Renal pelvis (tissue), 12 donors: Measurements from ENCODE around the gene VTI1A. TPM values are rescaled to one million over a fixed set of nuclear protein-coding genes. Genes with fewer than 3 reads are reported as not detected.
"Not testable (repeated sequence)": the region's sequence is repeated elsewhere in the genome, so short reads cannot be mapped to it uniquely, and the experiment has no call there.

Experiments used
- DNase-seq: peaks from one replicate; pipeline ENCODE4 v3.0.0-alpha.2; 2013
- long read RNA-seq, 16 experiments: transcript quantifications; one replicate each; lab custom pipeline, GENCODE V29; 2026
- polyA plus RNA-seq, 3 donors: library from polyadenylated mRNA; unstranded; fragments of 120-200 nt; gene quantifications; one replicate each; pipeline ENCODE4 v1.2.1, GENCODE V29; 2013; ENCODE audit not compliant: insufficient read length in 3 of 3

The VTI1A gene
- polyA plus RNA-seq, result 10 to 100 TPM; 18.9 to 22.0 (median 20.3) TPM
- long read RNA-seq, donor 1, full-length matches to known transcripts, result 3 of 3 reads
- long read RNA-seq, donor 1, partial matches to known transcripts, result 0 of 3 reads
- long read RNA-seq, donor 1, other reads (novel, unspliced or antisense), result 0 of 3 reads
- long read RNA-seq, donor 2, full-length matches to known transcripts, result 4 of 4 reads
- long read RNA-seq, donor 2, partial matches to known transcripts, result 0 of 4 reads
- long read RNA-seq, donor 2, other reads (novel, unspliced or antisense), result 0 of 4 reads
- long read RNA-seq, donor 3, full-length matches to known transcripts, result 8 of 8 reads
- long read RNA-seq, donor 3, partial matches to known transcripts, result 0 of 8 reads
- long read RNA-seq, donor 3, other reads (novel, unspliced or antisense), result 0 of 8 reads
- long read RNA-seq, donor 4, full-length matches to known transcripts, result 8 of 8 reads
- long read RNA-seq, donor 4, partial matches to known transcripts, result 0 of 8 reads
- long read RNA-seq, donor 4, other reads (novel, unspliced or antisense), result 0 of 8 reads
- long read RNA-seq, donor 5, full-length matches to known transcripts, result 1 of 1 reads
- long read RNA-seq, donor 5, partial matches to known transcripts, result 0 of 1 reads
- long read RNA-seq, donor 5, other reads (novel, unspliced or antisense), result 0 of 1 reads
- long read RNA-seq, donor 6, full-length matches to known transcripts, result 4 of 4 reads
- long read RNA-seq, donor 6, partial matches to known transcripts, result 0 of 4 reads
- long read RNA-seq, donor 6, other reads (novel, unspliced or antisense), result 0 of 4 reads
- long read RNA-seq, donor 7, full-length matches to known transcripts, result 5 of 5 reads
- long read RNA-seq, donor 7, partial matches to known transcripts, result 0 of 5 reads
- long read RNA-seq, donor 7, other reads (novel, unspliced or antisense), result 0 of 5 reads
- long read RNA-seq, donor 8, full-length matches to known transcripts, result 4 of 4 reads
- long read RNA-seq, donor 8, partial matches to known transcripts, result 0 of 4 reads
- long read RNA-seq, donor 8, other reads (novel, unspliced or antisense), result 0 of 4 reads
- long read RNA-seq, donor 9, full-length matches to known transcripts, result 8 of 8 reads
- long read RNA-seq, donor 9, partial matches to known transcripts, result 0 of 8 reads
- long read RNA-seq, donor 9, other reads (novel, unspliced or antisense), result 0 of 8 reads
- long read RNA-seq, donor 10, full-length matches to known transcripts, result 2 of 2 reads
- long read RNA-seq, donor 10, partial matches to known transcripts, result 0 of 2 reads
- long read RNA-seq, donor 10, other reads (novel, unspliced or antisense), result 0 of 2 reads
- long read RNA-seq, donor 11, full-length matches to known transcripts, result 2 of 2 reads
- long read RNA-seq, donor 11, partial matches to known transcripts, result 0 of 2 reads
- long read RNA-seq, donor 11, other reads (novel, unspliced or antisense), result 0 of 2 reads
- long read RNA-seq, donor 12, full-length matches to known transcripts, result 11 of 11 reads
- long read RNA-seq, donor 12, partial matches to known transcripts, result 0 of 11 reads
- long read RNA-seq, donor 12, other reads (novel, unspliced or antisense), result 0 of 11 reads
- long read RNA-seq, donor 13, full-length matches to known transcripts, result 3 of 3 reads
- long read RNA-seq, donor 13, partial matches to known transcripts, result 0 of 3 reads
- long read RNA-seq, donor 13, other reads (novel, unspliced or antisense), result 0 of 3 reads
- long read RNA-seq, donor 14, result 0 reads
- long read RNA-seq, donor 15, full-length matches to known transcripts, result 5 of 5 reads
- long read RNA-seq, donor 15, partial matches to known transcripts, result 0 of 5 reads
- long read RNA-seq, donor 15, other reads (novel, unspliced or antisense), result 0 of 5 reads
- long read RNA-seq, donor 16, full-length matches to known transcripts, result 5 of 5 reads
- long read RNA-seq, donor 16, partial matches to known transcripts, result 0 of 5 reads
- long read RNA-seq, donor 16, other reads (novel, unspliced or antisense), result 0 of 5 reads

DNA sequence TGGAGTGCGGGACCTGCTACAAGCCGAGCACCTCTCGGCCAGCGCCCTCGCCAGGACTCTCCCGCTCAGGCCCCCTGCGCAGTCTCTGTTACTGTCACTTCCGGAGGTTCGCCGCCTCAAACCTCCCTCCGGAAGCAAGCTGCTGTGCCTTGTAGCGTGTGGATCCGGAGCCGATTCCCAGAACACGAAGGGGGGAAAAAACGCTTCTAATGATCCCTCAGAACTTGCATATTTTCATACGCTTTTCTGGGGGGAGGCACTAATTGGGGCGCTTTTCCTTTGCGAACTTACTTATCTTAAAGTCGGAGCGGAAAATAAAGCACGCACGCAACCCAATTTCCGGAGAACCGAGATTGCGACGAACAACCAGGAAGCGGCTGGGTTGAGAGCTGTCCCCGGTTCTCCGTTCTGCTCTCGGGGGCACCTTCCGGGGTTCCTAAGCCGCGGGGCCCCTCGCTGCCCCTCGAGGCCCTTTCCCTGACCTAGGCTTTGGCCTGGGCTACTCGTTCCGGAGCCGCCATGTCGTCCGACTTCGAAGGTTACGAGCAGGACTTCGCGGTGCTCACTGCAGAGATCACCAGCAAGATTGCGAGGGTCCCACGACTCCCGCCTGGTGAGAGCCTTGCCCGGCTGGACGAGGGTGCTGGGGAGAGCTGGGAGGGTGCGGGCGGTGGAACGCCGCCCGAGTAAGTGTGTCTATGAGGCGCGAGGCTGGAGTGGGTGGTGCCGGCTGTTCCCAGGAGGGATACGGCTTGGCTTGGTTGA, at the start of gene VTI1A, which contains the start of gene ZDHHC6:
Gene VTI1A (plus strand): TSS at position 361 of the 765 bp plus-strand sequence. CDS start 159 bp downstream, at position 520.
Gene ZDHHC6 (minus strand): TSS at position 60 of the 765 bp plus-strand sequence. CDS start 1,478 bp downstream, outside the sequence.
- peak; percentile 88 for DNase-seq

DNA sequence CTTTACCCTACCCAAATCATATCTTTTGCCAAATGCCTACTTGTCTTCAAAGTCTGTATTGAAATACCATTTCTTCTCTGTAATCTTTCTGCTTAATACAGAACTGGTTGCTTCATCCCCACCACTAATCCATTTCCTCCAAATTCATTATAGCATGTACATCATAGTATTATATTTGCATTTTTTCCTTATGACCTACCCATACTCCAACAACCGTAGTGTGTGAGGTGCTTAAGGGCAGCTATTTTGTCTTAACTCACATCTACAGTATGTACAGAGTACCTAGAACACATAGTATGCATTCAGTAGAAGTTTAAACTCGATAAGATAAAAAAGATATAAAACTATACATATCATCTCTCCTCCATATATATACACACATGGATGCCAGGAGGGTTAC, 49.4 kb upstream of the VTI1A start:
- DNase-seq, result no peak

DNA sequence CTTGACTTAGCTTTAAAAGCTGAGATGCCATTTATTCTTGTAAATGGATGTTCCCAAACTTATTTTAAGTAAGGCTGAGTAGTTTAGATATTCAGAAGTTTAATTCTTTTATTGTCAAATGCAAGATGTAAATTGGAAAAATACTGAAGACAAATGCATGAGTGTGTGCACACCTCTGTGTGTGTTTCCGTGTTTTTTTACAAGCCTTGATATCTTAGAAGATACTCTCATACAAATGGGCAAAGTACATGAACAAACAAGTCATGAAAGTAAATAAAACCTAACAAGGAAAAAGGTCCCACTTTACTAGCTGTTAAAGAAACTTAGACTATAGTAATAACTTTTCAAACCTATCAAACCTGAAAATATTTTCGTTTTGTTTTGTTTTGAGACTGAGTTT, 44.1 kb upstream of the VTI1A start:
- no peak for DNase-seq

DNA sequence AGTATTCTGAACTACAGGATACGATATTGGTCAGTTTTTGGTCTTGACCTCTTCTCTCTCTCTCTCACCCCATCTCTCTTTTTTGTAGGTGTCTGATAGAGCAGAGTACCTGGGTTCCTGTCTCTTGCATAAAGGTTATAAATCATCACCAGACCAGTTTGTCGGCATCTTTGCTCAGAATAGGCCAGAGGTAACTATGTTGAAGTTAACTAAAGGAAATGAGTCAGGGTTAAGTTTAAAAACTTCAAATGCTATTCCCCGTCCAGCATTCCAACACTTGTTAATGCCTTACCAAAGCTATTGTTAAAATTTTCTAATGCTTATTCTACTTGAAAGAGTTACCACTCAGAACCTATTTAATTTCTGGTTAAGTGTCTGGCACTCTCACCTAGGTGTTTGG, 42.4 kb upstream of the VTI1A start:
- no peak for DNase-seq

DNA sequence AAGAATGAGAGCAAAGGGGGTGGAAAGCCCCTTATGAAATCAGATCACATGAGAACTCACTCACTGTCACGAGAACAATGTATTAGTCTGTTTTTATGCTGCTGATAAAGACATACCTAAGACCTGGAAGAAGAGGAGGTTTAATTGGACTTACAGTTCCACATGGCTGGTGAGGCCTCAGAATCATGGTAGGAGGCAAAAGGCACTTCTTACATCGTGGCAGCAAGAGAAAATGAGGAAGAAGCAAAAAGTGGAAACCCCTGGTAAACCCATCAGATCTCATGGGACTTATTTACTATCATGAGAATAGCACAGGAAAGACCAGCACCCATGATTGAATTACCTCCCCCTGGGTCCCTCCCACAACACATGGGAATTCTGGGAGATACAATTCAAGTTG, 40.2 kb upstream of the VTI1A start:
- not testable (repeated sequence) for DNase-seq

DNA sequence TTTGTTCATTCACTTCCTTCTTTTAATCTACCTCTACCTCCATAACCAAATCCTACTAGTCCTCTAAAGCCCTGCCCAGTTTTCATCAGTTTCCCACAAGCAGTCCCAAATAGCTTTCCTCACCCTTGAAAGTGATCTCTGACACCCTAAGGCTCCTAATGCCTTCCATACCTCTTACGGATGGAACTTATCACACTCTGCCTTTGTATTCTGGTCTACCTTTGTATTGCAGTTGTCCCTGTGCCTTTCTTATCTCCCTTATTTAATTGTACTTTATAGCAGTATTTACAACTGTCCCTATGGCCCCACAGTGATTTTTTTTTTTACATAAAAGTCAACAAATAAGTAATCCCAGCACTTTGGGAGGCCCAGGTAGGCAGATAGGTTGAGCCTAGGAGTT, 39.3 kb upstream of the VTI1A start:
- DNase-seq, result no peak

DNA sequence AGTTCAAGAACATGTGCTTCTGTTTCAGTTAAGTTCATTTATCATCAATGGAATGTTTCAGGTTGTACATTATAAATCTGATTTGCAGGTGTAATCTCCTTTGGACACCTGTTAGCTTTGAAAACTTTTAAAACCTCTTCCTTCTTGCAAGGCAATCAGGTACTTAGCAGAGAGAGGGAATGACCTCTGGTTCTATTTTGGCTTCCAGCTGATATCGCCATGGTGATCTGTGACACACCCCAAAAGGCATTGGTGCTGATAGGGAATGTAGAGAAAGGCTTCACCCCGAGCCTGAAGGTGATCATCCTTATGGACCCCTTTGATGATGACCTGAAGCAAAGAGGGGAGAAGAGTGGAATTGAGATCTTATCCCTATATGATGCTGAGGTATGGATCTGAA, 37.7 kb upstream of the VTI1A start:
- no peak for DNase-seq

DNA sequence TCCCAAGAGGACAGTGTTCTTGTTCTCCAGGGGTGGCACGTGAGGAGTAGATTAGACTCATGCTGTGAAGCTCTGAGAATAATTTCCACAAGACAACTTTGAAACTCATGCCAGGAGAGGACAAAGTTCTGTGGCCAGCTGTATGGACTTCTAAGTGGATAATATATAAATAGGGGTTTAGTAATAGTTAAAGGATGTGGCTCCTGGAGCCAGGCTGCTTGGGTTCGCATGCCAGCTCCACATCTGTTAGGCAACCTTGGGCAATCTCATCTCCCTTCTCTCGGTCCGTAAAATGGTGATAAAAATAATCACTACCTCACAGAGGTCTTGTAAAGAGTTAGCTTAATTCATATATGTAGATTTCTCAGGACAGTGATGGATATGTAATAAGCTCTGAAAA, 37.3 kb upstream of the VTI1A start:
- DNase-seq, result no peak

DNA sequence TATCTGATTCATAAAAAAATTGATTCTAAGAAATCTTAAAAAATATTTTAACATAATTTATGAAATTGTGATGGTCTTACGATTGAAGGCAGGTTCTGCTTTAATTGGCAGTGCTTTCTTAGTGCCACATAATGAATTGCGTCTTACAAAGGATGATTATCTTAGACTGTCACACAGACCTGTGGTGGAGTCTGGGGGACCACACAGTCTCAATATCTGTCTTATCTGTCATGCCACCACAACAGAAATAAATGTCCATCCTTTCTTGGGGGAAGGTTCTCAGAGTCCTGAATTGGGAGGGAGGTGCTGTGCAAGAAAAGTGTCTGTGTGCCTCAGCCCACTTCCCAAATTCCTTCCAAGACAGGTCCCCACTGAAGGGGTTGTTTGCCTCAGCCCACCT, 34.3 kb upstream of the VTI1A start:
- no peak for DNase-seq

DNA sequence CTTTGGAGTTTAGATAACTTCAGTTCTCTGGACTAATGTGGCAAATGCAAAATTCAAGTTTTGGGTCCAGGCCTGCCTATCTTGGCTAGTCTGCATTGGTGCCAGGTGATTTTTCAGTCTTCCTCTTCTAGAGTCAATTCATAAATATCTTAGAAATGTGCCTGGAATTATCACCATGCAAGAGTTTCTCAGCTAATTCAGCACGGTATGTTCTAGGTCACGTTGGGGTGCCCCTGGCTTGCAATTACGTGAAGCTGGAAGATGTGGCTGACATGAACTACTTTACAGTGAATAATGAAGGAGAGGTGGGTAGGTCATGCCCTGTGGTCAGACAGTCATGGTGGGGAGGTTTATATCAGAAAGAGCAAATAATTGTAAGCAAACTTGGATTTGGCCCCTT, 25.3 kb upstream of the VTI1A start:
- no peak for DNase-seq

DNA sequence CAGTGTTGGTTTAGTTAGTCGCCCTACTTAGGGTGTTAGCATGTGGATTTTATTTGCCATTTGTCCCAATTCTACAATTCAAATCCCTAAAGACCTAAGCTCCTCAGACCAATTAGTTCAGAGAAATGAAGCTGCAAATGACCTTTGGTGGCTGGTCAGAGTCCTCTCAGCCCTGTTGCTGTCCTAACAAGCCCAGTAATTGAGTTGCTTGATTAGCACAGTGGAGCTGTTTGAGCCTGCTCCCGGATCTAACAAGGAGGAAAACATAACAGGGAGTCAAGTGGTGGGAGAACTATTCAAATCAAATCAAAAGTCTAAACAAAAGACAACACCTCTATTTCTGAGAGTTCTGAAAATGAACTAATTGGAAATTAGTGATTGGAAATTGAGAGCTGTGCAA, 22.4 kb upstream of the VTI1A start:
- DNase-seq, result no peak

DNA sequence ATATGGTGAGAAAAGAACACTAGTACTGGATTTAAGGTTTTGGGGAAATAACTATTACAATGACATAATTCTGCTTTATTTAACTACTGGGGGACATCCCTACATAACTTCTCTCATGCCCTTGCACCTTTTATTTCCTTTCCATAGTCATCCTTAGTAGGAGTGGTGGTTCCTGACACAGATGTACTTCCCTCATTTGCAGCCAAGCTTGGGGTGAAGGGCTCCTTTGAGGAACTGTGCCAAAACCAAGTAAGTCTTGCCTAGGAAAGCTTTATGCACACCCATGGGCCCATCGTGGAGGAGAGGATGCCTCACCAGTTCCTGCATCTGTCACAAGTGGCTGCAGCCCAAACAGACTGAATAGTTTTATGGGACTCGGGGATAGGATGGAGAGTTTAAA, 20.9 kb upstream of the VTI1A start:
- no peak for DNase-seq

DNA sequence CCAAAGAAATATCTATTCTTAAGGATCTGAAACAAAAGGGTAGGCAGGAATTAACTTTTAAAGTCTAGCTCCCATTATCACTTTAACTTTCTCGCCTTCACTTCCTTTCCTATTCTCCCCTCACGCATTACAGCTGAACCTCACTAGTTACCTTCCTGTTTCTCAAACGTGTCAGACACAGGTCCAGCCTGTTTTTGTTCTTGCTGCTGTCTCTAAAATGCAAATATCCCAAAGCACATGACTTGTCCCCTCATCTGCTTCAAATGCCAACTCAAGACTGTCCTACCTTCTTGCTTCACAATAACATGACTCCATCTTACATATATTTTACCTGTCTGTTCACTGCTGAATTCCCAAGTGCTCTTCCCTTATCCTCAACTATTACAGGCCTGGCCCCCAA, 17.9 kb upstream of the VTI1A start:
- DNase-seq, result no peak

DNA sequence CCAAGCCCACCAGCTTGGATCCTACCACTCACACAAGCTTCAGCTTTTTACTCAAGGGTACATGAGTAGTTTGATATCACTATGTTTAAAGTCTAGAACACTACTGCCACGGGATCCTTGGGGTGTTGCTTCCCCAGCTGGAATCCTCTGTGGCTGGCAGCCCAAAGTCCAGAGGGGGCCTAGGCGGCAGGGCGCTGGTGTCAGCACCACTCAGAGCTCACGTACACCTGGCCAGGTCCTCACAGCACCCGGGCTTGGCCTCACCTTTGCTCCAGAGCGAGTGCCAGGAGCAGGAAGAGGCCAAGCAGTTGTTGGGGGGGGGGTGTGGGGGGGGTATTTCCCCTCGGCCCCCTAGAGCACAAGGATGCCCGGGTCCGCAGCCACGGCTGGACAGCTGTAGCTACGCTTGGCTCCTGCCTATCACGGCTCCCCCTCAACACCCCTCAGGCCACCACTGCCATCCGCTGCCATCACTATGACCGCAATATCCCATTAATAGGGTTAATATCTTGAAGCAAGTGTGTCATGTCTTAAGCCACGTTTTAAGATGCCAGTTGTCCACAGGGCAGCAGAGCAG, 17.3 kb upstream of the VTI1A start:
- DNase-seq, result no peak

DNA sequence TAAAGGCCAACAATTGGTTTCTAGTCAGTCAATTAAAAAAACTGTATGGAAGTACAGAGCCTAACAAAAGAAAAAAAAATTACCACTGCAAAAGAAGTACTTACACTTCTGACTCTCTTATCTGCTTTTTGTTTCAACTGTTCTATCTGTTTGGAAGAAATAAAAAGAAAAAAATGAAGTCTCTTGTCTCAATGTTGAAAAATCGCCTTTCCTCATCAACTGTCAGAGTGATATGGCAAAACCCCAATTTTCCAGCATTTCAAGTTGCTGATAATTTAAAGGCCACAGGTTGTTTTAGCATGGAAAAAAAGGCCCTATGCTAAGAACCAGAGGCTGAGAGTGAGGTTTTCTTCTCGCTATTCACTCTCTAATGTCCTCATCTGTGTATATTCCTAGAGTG, 13.9 kb upstream of the VTI1A start:
- no peak for DNase-seq

DNA sequence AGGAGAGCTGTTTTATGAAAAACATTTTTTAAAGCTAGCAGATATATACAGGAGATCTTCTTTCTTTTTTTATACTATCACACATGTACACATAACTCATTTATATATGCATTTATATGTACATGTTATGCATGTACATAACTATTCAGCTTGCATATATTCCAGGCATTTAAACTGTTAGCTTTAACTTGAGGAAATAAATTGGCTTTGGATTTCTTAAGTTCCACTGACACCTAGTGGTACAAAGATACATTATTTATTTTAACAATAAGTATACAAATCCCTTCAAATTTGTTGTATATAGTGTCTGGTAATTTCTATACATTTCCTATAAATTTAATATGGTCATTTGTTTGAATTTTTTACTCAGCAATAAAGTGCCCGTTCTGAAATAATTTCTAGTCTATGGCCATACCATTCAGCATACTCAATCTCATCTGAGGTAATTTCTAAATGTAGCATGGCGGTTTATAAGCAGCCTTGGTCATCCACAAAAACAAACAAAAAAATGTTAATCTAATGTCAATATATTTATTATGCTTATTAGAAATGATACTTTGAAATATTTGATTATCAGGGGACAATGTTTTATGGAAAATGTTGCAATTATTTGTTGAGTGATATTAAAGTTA, 11.9 kb upstream of the VTI1A start:
- DNase-seq, result peak; percentile 16

DNA sequence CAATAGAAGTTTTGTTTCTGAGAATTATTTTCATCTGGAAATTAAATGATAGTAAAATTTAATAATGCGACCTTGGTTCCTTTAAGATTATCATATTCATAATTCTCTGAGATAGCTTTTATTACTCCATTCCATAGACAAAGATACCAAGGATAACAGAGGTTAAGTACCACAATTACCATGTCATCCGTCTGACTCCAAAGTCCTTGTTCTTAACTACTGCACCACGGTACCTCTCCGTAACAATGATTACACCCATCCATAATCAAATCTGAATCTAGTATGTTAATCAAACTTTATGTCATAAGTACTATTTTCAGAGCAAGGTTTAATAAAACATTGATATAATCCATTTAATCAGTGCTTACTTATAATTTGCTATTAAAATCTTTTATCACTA, 8.7 kb upstream of the VTI1A start:
- DNase-seq, result no peak

DNA sequence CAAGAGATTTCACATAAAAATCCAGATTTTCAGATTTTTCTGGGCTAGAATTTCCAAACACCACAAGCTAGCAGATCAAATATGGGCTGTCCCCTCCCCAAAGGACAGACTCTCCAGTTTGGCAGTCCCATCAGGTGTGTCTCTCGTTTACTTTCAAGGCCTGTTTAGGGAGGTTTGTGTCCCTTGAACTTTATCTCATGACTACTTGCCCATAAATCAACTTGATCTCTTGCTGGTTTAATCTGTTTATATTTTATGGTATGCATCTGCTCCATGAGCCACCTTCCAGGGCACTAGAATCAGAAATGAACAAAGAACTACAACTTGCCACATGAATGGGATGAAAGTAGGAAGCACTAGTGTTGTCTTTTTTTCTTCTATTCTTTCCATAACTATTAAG, 5.5 kb upstream of the VTI1A start:
- no peak for DNase-seq

DNA sequence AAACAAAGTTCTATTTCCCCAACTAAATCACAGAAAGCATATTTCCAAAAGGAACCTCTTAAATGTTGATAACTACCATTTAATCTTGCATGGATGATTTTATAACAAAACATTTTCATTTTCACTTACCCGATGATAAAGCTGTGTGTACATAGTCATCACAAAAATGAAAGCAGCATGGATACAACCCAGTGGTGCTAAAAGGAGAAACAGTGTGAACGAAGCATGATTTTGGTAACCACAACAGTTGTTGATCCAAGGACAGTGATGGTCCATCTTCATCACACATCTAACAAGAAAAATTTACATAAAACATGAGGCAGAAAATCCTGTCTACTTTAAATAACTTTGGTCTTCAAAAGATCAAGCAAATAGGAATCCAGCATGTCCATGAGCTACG, 5.0 kb upstream of the VTI1A start:
- no peak for DNase-seq
